ENCODE data around the gene FRMD4A.

DNA sequence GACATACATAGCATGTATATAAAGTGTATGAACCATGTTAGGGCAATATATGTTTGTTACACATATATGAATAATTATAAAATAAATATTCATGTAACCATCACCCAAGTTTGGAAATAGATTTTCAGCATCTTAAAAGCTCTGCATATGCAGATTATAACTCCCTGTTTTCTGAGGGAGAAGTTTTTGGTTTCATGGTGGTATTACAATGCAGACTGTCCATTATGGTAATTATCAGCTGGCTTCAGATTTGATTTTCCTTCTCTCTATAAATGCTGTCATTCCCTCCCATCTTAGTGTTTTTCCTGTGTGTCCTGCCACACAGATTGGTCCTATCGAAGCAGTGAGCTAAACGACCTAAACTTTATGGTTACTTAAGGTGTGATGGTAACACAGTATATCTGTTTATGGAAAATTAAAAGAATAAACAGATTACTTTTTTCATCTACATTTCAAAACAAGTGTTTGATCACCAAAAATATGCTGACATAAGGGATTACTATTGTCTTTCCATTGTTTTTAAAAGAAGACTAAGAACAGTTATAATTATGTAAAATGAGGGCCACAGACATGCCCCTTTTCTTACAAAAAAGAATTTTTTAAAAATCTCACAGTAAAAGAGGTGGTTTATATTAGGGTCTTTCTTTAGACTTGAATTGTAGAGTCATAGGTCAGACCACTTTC, 726.2 kb downstream of the FRMD4A start:
- TF ChIP-seq EZH2 (IDR thresholded peaks at IDR 0.05; ENCODE audit: insufficient read depth, poor library complexity, severe bottlenecking) (no peak), EZH2phosphoT487 (IDR thresholded peaks at IDR 0.05; ENCODE audit: insufficient read depth, low read depth) (no peak)
